ENCODE measurements around the gene ACACA. TPM values are rescaled to one million over a fixed set of nuclear protein-coding genes. Genes with fewer than 3 reads are reported as not detected.

Gene ACACA
- total and polyA plus RNA-seq, 2 donors from 2014 or later, result 13.8 to 34.9 TPM

GRCh38 chr17:37400505-37400904 is 6.1 kb downstream of the ACACA start:
- Histone ChIP-seq H3K4me1 (ENCODE audit: control insufficient read depth in 2 of 3, insufficient read depth in 2 of 3, low read depth in 1 of 3, low read length in 3 of 3) (peaks cover 0 to 6% (median 0%) of the 10 kb centered on the region in 3 donors), H3K36me3 (ENCODE audit: control insufficient read depth in 2 of 3, insufficient read depth in 3 of 3, low read length in 3 of 3) (no peaks in the 10 kb centered on the region), H3K9ac (ENCODE audit: low read length in 3 of 3) (no peak overlapping the region), H3K27me3 (ENCODE audit: control insufficient read depth, insufficient read depth, low read length) (no peaks in the 10 kb centered on the region), H3K4me3 (ENCODE audit: low read length in 3 of 3) (no peak overlapping the region), H3K9me3 (ENCODE audit: control insufficient read depth in 2 of 3, insufficient read depth in 1 of 3, low read length in 3 of 3) (no peaks in the 10 kb centered on the region), H3K27ac (ENCODE audit: low read depth in 2 of 2, low read length in 2 of 2) (no peak overlapping the region)
- DNase-seq, result no peak
- intact Hi-C loops (cut with DNase I), result no loop called here
- no peak for TF ChIP-seq CTCF (IDR thresholded peaks at IDR 0.05; ENCODE audit: borderline replicate concordance, extremely low read depth, insufficient read depth)
- no peak for FAIRE-seq

- DNase-seq, result no peak
- Histone ChIP-seq H3K27ac (ENCODE audit: low read depth in 2 of 2, low read length in 2 of 2) (no peak overlapping the region), H3K4me3 (ENCODE audit: low read length in 3 of 3) (no peak overlapping the region), H3K9ac (ENCODE audit: low read length in 3 of 3) (no peak overlapping the region), H3K27me3 (ENCODE audit: control insufficient read depth, insufficient read depth, low read length) (no peaks in the 10 kb centered on the region), H3K4me1 (ENCODE audit: control insufficient read depth in 2 of 3, insufficient read depth in 2 of 3, low read depth in 1 of 3, low read length in 3 of 3) (no peaks in the 10 kb centered on the region), H3K36me3 (ENCODE audit: control insufficient read depth in 2 of 3, insufficient read depth in 3 of 3, low read length in 3 of 3) (no peaks in the 10 kb centered on the region), H3K9me3 (ENCODE audit: control insufficient read depth in 2 of 3, insufficient read depth in 1 of 3, low read length in 3 of 3) (no peaks in the 10 kb centered on the region)
- FAIRE-seq, result no peak
- no peak for TF ChIP-seq CTCF (IDR thresholded peaks at IDR 0.05; ENCODE audit: borderline replicate concordance, extremely low read depth, insufficient read depth)
- intact Hi-C loops (cut with DNase I), result no loop called here
Observed at GRCh38 chr17:37399265-37399803, 7.3 kb downstream of the ACACA start.

GRCh38 chr17:37393352-37393751 is 13.3 kb downstream of the ACACA start:
- Histone ChIP-seq H3K9ac (ENCODE audit: low read length in 3 of 3) (no peak overlapping the region), H3K36me3 (ENCODE audit: control insufficient read depth in 2 of 3, insufficient read depth in 3 of 3, low read length in 3 of 3) (no peaks in the 10 kb centered on the region), H3K4me1 (ENCODE audit: control insufficient read depth in 2 of 3, insufficient read depth in 2 of 3, low read depth in 1 of 3, low read length in 3 of 3) (peaks cover 0 to 4% (median 3%) of the 10 kb centered on the region in 3 donors), H3K27me3 (ENCODE audit: control insufficient read depth, insufficient read depth, low read length) (no peaks in the 10 kb centered on the region), H3K9me3 (ENCODE audit: control insufficient read depth in 2 of 3, insufficient read depth in 1 of 3, low read length in 3 of 3) (no peaks in the 10 kb centered on the region), H3K27ac (ENCODE audit: low read depth in 2 of 2, low read length in 2 of 2) (no peak overlapping the region), H3K4me3 (ENCODE audit: low read length in 3 of 3) (no peak overlapping the region)
- TF ChIP-seq CTCF (IDR thresholded peaks at IDR 0.05; ENCODE audit: borderline replicate concordance, extremely low read depth, insufficient read depth), result no peak
- DNase-seq (no peak), FAIRE-seq (no peak)
- intact Hi-C loops (cut with DNase I), result no loop called here

Data from kidney (tissue), 14 donors.